Measurements from ENCODE around the gene C3orf70.

C3orf70 gene

DNA sequence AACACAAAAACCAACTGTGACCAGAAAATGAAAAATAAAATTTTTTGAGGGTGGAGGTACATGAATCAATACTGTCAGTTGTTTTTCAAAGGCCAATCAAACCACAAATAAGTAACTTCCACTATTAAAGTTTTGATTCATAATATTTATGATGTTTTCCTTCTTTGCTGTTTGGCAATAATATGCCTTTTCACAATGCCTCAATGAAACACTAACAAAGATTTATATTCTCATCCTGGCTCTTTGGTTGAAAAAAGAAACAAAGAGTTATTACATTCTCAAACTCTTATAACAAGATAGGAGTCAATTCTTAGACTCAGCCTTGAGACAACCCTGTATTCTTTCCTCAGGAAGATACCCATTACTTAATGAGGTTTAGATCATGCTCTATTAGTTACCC, 63.1 kb downstream of the C3orf70 start:
- Histone ChIP-seq H2AFZ (ENCODE audit: low read depth, low read length) (no peak overlapping the region), H3K9me3 (ENCODE audit: insufficient read depth, low read length) (no peaks in the 10 kb centered on the region), H3K36me3 (replicated peaks; ENCODE audit: low read depth, low read length) (no peaks in the 10 kb centered on the region), H3K27ac (ENCODE audit: low read length) (no peak overlapping the region), H3K9ac (ENCODE audit: low read length) (no peak overlapping the region), H3K79me2 (ENCODE audit: low read length) (no peaks in the 10 kb centered on the region), H3K27me3 (ENCODE audit: low read depth, low read length) (peaks cover 11% of the 10 kb centered on the region), H3K4me2 (ENCODE audit: low read length) (no peak overlapping the region), H3K4me1 (ENCODE audit: low read length) (no peaks in the 10 kb centered on the region), H4K20me1 (ENCODE audit: insufficient read depth, low read length) (no peaks in the 10 kb centered on the region), H3K4me3 (ENCODE audit: low read length) (no peak overlapping the region)
- TF ChIP-seq, protein P1, sequence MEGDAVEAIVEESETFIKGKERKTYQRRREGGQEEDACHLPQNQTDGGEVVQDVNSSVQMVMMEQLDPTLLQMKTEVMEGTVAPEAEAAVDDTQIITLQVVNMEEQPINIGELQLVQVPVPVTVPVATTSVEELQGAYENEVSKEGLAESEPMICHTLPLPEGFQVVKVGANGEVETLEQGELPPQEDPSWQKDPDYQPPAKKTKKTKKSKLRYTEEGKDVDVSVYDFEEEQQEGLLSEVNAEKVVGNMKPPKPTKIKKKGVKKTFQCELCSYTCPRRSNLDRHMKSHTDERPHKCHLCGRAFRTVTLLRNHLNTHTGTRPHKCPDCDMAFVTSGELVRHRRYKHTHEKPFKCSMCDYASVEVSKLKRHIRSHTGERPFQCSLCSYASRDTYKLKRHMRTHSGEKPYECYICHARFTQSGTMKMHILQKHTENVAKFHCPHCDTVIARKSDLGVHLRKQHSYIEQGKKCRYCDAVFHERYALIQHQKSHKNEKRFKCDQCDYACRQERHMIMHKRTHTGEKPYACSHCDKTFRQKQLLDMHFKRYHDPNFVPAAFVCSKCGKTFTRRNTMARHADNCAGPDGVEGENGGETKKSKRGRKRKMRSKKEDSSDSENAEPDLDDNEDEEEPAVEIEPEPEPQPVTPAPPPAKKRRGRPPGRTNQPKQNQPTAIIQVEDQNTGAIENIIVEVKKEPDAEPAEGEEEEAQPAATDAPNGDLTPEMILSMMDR (IDR thresholded peaks at IDR 0.05; ENCODE audit: low read depth, low read length): no peak
- no peak for TF ChIP-seq EZH2phosphoT487 (IDR thresholded peaks at IDR 0.05; ENCODE audit: low read depth)

DNA sequence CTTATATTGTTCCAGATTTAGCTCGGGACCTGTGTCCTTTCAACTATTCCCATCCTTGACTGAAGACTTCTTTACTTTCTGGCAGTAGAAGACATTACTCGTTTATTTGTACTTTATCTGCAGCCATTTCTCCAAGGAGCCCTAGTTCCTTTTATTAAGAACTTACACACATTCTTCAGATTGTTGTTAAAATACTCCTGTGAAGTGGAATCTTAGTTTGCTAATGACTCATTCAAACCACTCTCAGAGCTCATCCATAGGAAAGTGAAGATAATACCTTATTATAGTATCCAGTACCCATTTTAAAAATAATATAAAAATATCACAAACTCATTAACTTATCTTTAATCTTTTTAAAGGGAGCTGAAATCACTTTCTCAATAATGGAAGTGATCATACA, 63.5 kb downstream of the C3orf70 start:
- no peak overlapping the region for H3K4me3 ChIP-seq (ENCODE audit: low read length)
- no peak overlapping the region for H2AFZ ChIP-seq (ENCODE audit: low read depth, low read length)
- no peaks in the 10 kb centered on the region for H3K79me2 ChIP-seq (ENCODE audit: low read length)
- TF ChIP-seq, protein P1 (IDR thresholded peaks at IDR 0.05; ENCODE audit: low read depth, low read length): no peak
- TF ChIP-seq EZH2phosphoT487 (IDR thresholded peaks at IDR 0.05; ENCODE audit: low read depth): no peak
- no peaks in the 10 kb centered on the region for H3K4me1 ChIP-seq (ENCODE audit: low read length)
- H4K20me1 ChIP-seq (ENCODE audit: insufficient read depth, low read length): no peaks in the 10 kb centered on the region
- H3K9me3 ChIP-seq (ENCODE audit: insufficient read depth, low read length): no peaks in the 10 kb centered on the region
- H3K9ac ChIP-seq (ENCODE audit: low read length): no peak overlapping the region
- no peaks in the 10 kb centered on the region for H3K36me3 ChIP-seq (replicated peaks; ENCODE audit: low read depth, low read length)
- H3K4me2 ChIP-seq (ENCODE audit: low read length): no peak overlapping the region
- H3K27me3 ChIP-seq (ENCODE audit: low read depth, low read length): peaks cover 15% of the 10 kb centered on the region
- no peak overlapping the region for H3K27ac ChIP-seq (ENCODE audit: low read length)

DNA sequence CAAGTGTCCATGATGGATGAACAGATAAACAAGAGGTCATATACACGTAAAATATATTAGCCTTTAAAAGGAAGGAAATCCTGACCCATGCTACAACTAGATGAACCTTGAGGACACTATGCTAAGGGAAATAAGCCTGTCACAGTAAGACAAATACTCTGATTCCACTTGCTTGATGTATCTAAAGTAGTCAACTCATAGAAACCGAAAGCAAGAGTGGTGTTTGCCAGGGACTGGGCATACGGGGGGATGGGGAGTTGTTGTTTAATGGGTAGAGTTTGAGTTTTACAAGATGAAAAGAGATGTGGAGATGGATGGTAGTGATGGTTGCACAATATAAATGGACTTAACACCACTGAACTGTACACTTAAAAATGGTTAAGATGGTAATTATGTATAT, 65.4 kb downstream of the C3orf70 start:
- TF ChIP-seq, protein P1 (IDR thresholded peaks at IDR 0.05; ENCODE audit: low read depth, low read length): no peak
- TF ChIP-seq EZH2phosphoT487 (IDR thresholded peaks at IDR 0.05; ENCODE audit: low read depth): no peak
- Histone ChIP-seq H3K79me2 (ENCODE audit: low read length) (no peaks in the 10 kb centered on the region), H2AFZ (ENCODE audit: low read depth, low read length) (no peak overlapping the region), H3K4me2 (ENCODE audit: low read length) (no peak overlapping the region), H3K9ac (ENCODE audit: low read length) (no peak overlapping the region), H3K36me3 (replicated peaks; ENCODE audit: low read depth, low read length) (no peaks in the 10 kb centered on the region), H3K27me3 (ENCODE audit: low read depth, low read length) (peaks cover 15% of the 10 kb centered on the region), H3K4me1 (ENCODE audit: low read length) (no peaks in the 10 kb centered on the region), H3K27ac (ENCODE audit: low read length) (no peak overlapping the region), H3K4me3 (ENCODE audit: low read length) (no peak overlapping the region), H4K20me1 (ENCODE audit: insufficient read depth, low read length) (no peaks in the 10 kb centered on the region), H3K9me3 (ENCODE audit: insufficient read depth, low read length) (no peaks in the 10 kb centered on the region)

DNA sequence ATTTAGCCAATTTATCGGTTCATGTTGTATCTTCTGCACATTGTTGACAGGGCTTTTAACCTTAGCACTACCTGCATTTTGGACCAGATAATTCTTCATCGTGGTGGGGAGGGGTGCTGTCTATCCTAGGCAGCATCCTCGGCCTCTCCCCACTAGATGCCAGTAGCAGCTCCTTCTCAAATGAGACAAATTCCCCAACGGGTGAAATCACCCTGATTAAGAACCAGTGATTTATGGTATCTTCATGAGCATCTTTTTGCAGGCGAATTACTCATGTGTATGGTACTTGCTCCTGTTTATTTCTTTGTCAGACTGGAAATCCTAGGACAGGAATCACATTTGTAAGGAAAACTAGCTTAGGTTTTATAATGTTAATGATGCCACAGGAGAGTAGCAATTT, 68.0 kb downstream of the C3orf70 start:
- Histone ChIP-seq H3K4me2 (ENCODE audit: low read length) (no peak overlapping the region), H3K9me3 (ENCODE audit: insufficient read depth, low read length) (no peaks in the 10 kb centered on the region), H3K4me1 (ENCODE audit: low read length) (no peaks in the 10 kb centered on the region), H3K27me3 (ENCODE audit: low read depth, low read length) (peaks cover 15% of the 10 kb centered on the region), H3K9ac (ENCODE audit: low read length) (no peak overlapping the region), H3K27ac (ENCODE audit: low read length) (no peak overlapping the region), H4K20me1 (ENCODE audit: insufficient read depth, low read length) (no peaks in the 10 kb centered on the region), H3K79me2 (ENCODE audit: low read length) (no peaks in the 10 kb centered on the region), H2AFZ (ENCODE audit: low read depth, low read length) (no peak overlapping the region), H3K4me3 (ENCODE audit: low read length) (no peak overlapping the region), H3K36me3 (replicated peaks; ENCODE audit: low read depth, low read length) (no peaks in the 10 kb centered on the region)
- TF ChIP-seq, protein P1 (IDR thresholded peaks at IDR 0.05; ENCODE audit: low read depth, low read length): no peak
- TF ChIP-seq EZH2phosphoT487 (IDR thresholded peaks at IDR 0.05; ENCODE audit: low read depth): no peak
